ENCODE results near the gene BARHL1.

Gene BARHL1

GRCh38 chr9:132626285-132626684 is 43.9 kb downstream of the BARHL1 start:
- TF ChIP-seq, protein P1, sequence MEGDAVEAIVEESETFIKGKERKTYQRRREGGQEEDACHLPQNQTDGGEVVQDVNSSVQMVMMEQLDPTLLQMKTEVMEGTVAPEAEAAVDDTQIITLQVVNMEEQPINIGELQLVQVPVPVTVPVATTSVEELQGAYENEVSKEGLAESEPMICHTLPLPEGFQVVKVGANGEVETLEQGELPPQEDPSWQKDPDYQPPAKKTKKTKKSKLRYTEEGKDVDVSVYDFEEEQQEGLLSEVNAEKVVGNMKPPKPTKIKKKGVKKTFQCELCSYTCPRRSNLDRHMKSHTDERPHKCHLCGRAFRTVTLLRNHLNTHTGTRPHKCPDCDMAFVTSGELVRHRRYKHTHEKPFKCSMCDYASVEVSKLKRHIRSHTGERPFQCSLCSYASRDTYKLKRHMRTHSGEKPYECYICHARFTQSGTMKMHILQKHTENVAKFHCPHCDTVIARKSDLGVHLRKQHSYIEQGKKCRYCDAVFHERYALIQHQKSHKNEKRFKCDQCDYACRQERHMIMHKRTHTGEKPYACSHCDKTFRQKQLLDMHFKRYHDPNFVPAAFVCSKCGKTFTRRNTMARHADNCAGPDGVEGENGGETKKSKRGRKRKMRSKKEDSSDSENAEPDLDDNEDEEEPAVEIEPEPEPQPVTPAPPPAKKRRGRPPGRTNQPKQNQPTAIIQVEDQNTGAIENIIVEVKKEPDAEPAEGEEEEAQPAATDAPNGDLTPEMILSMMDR (IDR thresholded peaks at IDR 0.05; ENCODE audit: control insufficient read depth, extremely low read depth, insufficient read depth), result no peak
- no peak for DNase-seq (ENCODE audit: low read depth)
- H3K4me3 ChIP-seq (ENCODE audit: low read depth, low read length), result no peak overlapping the region

GRCh38 chr9:132627106-132627505 is 44.7 kb downstream of the BARHL1 start:
- no peak overlapping the region for H3K4me3 ChIP-seq (ENCODE audit: low read depth, low read length)
- TF ChIP-seq, protein P1 (IDR thresholded peaks at IDR 0.05; ENCODE audit: control insufficient read depth, extremely low read depth, insufficient read depth), result no peak
- DNase-seq (ENCODE audit: low read depth), result no peak

GRCh38 chr9:132627594-132627993 is 45.2 kb downstream of the BARHL1 start:
- TF ChIP-seq, protein P1 (IDR thresholded peaks at IDR 0.05; ENCODE audit: control insufficient read depth, extremely low read depth, insufficient read depth), result no peak
- H3K4me3 ChIP-seq (ENCODE audit: low read depth, low read length), result no peak overlapping the region
- no peak for DNase-seq (ENCODE audit: low read depth)

DNA sequence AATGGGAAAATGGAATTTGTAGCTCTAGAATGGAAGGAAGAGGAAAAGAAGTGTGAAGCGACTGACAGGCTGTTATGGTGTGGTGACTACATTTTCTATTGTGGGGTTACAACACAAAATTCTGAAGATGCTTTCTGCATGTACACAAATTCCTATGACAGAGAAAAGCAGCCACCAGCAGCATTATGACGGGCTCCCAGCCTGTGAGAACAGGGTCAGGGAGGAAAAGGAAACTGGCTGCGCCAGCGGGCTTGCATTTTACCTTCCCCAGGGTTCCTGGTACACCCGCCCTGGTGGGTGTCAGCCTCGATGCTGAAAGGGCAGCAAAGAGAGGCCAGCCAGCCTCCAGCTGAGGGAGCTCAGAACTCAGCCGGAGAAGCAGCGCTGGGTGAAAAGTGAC is 46.3 kb downstream of the BARHL1 start:
- no peak for DNase-seq (ENCODE audit: low read depth)
- no peak overlapping the region for H3K4me3 ChIP-seq (ENCODE audit: low read depth, low read length)
- TF ChIP-seq, protein P1 (IDR thresholded peaks at IDR 0.05; ENCODE audit: control insufficient read depth, extremely low read depth, insufficient read depth), result no peak

GRCh38 chr9:132630116-132630515 is 47.7 kb downstream of the BARHL1 start:
- H3K4me3 ChIP-seq (ENCODE audit: low read depth, low read length), result no peak overlapping the region
- DNase-seq (ENCODE audit: low read depth), result no peak
- TF ChIP-seq, protein P1 (IDR thresholded peaks at IDR 0.05; ENCODE audit: control insufficient read depth, extremely low read depth, insufficient read depth), result no peak

- TF ChIP-seq, protein P1 (IDR thresholded peaks at IDR 0.05; ENCODE audit: control insufficient read depth, extremely low read depth, insufficient read depth), result no peak
- H3K4me3 ChIP-seq (ENCODE audit: low read depth, low read length), result no peak overlapping the region
- DNase-seq (ENCODE audit: low read depth), result no peak
Observed at GRCh38 chr9:132630811-132631210, 48.4 kb downstream of the BARHL1 start.

GRCh38 chr9:132631280-132631679 is 48.9 kb downstream of the BARHL1 start:
- TF ChIP-seq, protein P1 (IDR thresholded peaks at IDR 0.05; ENCODE audit: control insufficient read depth, extremely low read depth, insufficient read depth), result no peak
- no peak overlapping the region for H3K4me3 ChIP-seq (ENCODE audit: low read depth, low read length)
- no peak for DNase-seq (ENCODE audit: low read depth)

Measured in LNCaP clone FGC (cell line).